Upper lobe of left lung (tissue), 4 donors: ENCODE measurements around the gene CHCHD1.

Experiments used
- CTCF ChIP-seq, 6 experiments: fragments of 450-650 bp in 4 of 6; fragments of 200-600 bp in 2 of 6; sonication (generic) in 2 of 6; IDR thresholded peaks; one replicate each; pipeline ENCODE4 v1.5.1; 2016 to 2019; ENCODE audit warnings: antibody characterized with exemption in 6 of 6
- EP300 ChIP-seq, 4 donors: sonication (generic); formaldehyde crosslinking; IDR thresholded peaks; one replicate each; pipeline ENCODE4 v1.5.1; 2017; ENCODE audit warnings: antibody characterized with exemption in 4 of 4, control low read depth in 2 of 4
- POLR2AphosphoS5 ChIP-seq, 2 donors: sonication (generic); formaldehyde crosslinking; IDR thresholded peaks; one replicate each; pipeline ENCODE4 v1.5.1; 2017; ENCODE audit warnings: antibody characterized with exemption in 2 of 2

GRCh38 chr10:73732931-73733623 lies 48.8 kb upstream of the CHCHD1 start:
- TF ChIP-seq CTCF (IDR thresholded peaks at IDR 0.05) (no peak), EP300 (IDR thresholded peaks at IDR 0.05) (no peak), POLR2AphosphoS5 (IDR thresholded peaks at IDR 0.05) (no peak)
